GM13976 (cell line): Measurements from ENCODE around the gene GFOD2.

Experiments used
- DNase-seq: peaks from one replicate; pipeline ENCODE4 v3.0.0; 2012; ENCODE audit warnings: low spot score
- in situ Hi-C: fragments of 300-500 bp; cut with MboI; formaldehyde crosslinking; loops from one replicate; pipeline ENCODE4 v1.12.0; 2022; ENCODE audit warnings: low sequenced_read_pairs, mixed read lengths, inconsistent platforms; ENCODE audit not compliant: unreplicated experiment
- TF ChIP-seq, protein P1 (sequence below): IDR thresholded peaks from 2 replicates; pipeline ENCODE4 v1.5.1; 2012; ENCODE audit warnings: borderline replicate concordance, mild to moderate bottlenecking; ENCODE audit not compliant: insufficient read depth; ENCODE audit errors: extremely low read depth, missing control alignments, control extremely low read depth

GFOD2 gene

GRCh38 chr16:67657017-67657608 lies 62.0 kb downstream of the GFOD2 start:
- TF ChIP-seq, protein P1, sequence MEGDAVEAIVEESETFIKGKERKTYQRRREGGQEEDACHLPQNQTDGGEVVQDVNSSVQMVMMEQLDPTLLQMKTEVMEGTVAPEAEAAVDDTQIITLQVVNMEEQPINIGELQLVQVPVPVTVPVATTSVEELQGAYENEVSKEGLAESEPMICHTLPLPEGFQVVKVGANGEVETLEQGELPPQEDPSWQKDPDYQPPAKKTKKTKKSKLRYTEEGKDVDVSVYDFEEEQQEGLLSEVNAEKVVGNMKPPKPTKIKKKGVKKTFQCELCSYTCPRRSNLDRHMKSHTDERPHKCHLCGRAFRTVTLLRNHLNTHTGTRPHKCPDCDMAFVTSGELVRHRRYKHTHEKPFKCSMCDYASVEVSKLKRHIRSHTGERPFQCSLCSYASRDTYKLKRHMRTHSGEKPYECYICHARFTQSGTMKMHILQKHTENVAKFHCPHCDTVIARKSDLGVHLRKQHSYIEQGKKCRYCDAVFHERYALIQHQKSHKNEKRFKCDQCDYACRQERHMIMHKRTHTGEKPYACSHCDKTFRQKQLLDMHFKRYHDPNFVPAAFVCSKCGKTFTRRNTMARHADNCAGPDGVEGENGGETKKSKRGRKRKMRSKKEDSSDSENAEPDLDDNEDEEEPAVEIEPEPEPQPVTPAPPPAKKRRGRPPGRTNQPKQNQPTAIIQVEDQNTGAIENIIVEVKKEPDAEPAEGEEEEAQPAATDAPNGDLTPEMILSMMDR, result no peak
- in situ Hi-C loops, result no loop called here
- DNase-seq, result no peak

DNA sequence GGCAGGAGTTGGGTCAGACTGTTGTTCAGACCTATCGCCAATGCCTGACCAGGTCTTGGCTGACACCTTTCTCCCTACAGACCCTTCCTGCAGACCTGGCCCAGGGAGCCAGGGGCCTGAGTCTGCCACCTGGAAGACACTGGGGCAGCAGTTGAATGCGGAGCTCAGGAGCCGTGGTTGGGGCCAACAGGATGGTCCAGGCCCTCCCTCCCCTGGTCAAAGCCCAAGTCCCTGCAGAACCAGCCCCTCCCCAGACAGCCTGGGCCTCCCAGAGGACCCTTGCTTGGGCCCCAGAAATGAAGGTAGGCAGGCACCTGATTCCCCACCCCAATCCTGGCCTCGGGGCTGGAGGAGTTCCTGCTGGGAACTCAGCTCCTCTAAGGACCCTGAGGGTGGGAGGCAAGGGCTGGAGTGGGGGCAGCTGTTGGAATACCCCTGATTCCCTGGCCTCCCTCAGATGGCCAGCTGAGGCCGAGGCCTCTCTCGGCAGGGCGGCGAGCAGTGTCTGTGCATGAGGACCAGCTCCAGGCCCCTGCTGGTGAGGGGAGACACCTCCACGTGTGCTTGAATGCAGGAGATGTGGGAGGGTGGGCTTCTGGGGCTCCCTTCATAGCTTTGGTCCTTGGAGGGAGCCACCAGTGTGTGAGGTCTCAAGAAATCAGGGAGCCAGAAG lies 62.6 kb downstream of the GFOD2 start:
- in situ Hi-C loops, result no loop called here
- no peak for DNase-seq
- TF ChIP-seq, protein P1, result no peak

- in situ Hi-C loops, result no loop called here
- TF ChIP-seq, protein P1, result no peak
Observed at GRCh38 chr16:67655363-67655762, 63.8 kb downstream of the GFOD2 start.

DNA sequence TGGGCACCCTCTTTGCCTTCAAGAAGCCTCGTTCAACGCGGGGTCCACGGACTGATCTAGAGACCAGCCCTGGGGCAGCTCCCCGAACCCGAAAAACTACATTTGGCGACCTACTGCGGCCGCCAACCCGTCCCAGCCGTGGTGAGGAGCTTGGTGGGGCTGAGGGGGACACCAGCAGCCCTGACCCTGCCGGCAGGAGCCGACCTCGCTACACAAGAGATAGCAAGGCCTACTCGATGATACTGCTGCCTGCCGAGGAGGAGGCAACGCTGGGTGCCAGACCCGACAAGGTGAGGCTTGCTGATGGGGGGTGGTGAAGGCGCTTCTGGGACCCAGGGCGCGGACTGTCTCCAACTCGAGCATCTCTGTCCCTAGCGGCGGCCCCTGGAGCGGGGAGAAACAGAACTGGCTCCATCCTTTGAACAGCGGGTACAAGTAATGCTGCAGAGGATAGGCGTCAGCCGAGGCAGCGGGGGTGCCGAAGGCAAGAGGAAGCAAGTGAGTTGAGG lies 64.7 kb downstream of the GFOD2 start:
- in situ Hi-C loops, result no loop called here
- no peak for DNase-seq
- TF ChIP-seq, protein P1, result no peak

More at GRCh38 chr16:67655363-67655762, 63.8 kb downstream of the GFOD2 start:
- DNase-seq, result no peak

DNA sequence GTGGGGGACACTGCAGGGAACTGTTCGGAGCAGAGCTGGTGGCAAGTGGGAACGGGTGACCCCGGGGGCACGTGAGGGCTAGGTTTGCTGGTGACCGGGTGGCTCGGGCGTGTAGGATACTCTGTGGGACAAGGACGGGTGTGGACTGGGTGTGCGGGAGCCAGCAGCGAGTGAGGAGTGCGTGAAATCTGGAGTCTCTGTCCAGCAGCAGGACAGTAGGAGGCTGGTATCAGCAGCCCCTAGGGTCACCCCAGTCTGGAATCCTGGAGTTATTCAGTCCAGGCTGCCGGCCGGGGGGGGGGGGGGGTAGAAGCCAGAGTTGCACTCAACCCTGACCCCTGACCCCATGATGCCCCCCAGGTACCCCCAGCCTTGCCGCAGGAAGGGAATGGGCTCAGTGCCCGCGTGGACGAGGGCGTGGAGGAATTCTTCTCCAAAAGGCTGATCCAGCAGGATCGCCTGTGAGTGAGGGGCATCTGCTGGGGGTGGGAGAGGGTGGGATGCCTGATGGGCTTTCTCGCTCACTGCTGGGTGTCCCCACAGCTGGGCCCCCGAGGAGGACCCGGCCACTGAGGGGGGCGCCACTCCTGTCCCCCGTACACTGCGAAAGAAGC lies 65.2 kb downstream of the GFOD2 start:
- no peak for DNase-seq
- TF ChIP-seq, protein P1, result no peak
- in situ Hi-C loops, result no loop called here

DNA sequence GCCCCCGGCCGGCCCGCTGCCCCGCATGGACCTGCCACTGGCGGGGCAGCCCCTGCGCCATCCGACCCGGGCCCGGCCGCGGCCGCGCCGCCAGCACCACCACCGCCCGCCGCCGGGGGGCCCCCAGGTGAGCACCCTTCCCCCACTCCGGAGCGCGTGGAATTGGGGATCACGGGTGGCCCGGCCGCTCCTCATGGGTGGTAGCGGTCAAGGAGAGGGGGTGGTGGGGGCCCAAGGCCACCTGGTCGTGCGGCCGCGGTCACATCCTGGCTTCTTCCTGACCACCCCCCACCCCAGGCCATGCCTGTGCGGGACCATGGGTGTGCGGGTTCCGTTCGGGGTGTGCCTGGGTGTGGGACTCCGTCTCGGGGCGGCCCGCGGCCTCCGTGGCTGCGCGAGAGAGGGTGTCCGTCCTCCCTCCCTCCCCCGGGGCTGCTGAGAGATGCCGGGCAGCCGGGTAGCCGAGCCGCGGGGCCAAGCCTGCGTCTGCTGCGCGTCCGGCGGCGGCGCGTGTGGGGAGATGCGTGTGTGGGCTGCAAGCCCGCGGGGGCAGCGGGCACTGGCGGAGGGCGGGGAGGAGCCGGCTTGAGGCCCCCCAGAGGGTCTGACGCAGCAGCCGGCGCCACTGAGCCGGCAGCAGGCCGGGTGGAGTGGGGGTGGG lies 65.9 kb downstream of the GFOD2 start:
- in situ Hi-C loops, result no loop called here
- DNase-seq, result no peak
- TF ChIP-seq, protein P1, result no peak
